Astrocyte (in vitro differentiated cells and primary cell): Measurements from ENCODE around the gene PIK3C2G. TPM values are rescaled to one million over a fixed set of nuclear protein-coding genes. Genes with fewer than 3 reads are reported as not detected.

Experiments
- DNase-seq: peaks from one replicate; pipeline ENCODE4 v3.0.0-alpha.2; 2010; ENCODE audit warnings: low read depth
- FAIRE-seq: peaks from 2 replicates; lab custom pipeline; 2011; peaks lifted over from hg19 to GRCh38; lab: Jason Lieb, UNC
- H2AFZ ChIP-seq: 2 replicates; pipeline ENCODE4 v1.6.0; 2012; ENCODE audit warnings: low read depth, low read length, inconsistent platforms
- H3K27ac ChIP-seq: 2 replicates; pipeline ENCODE4 v1.5.1; 2011; ENCODE audit warnings: low read depth, low read length, inconsistent platforms
- H3K27me3 ChIP-seq: 2 replicates; pipeline ENCODE4 v1.6.0; 2011; ENCODE audit warnings: low read length, inconsistent platforms; ENCODE audit not compliant: insufficient read depth
- H3K36me3 ChIP-seq: 2 replicates; pipeline ENCODE4 v1.5.1; 2011; ENCODE audit warnings: low read length, inconsistent platforms; ENCODE audit not compliant: insufficient read depth
- H3K4me1 ChIP-seq: 2 replicates; pipeline ENCODE4 v1.5.1; 2011; ENCODE audit warnings: low read length, inconsistent platforms; ENCODE audit not compliant: insufficient read depth
- H3K4me2 ChIP-seq: 2 replicates; pipeline ENCODE4 v1.6.0; 2012; ENCODE audit warnings: low read length, inconsistent platforms
- H3K4me3 ChIP-seq: 2 replicates; pipeline ENCODE4 v1.5.1; 2011; ENCODE audit warnings: low read depth, mild to moderate bottlenecking, low read length, inconsistent platforms; ENCODE audit not compliant: insufficient read depth
- H3K79me2 ChIP-seq: 2 replicates; pipeline ENCODE4 v1.6.0; 2012; ENCODE audit warnings: mild to moderate bottlenecking, low read length, inconsistent platforms; ENCODE audit not compliant: insufficient read depth
- H3K9ac ChIP-seq: 2 replicates; pipeline ENCODE4 v1.6.0; 2012; ENCODE audit warnings: mild to moderate bottlenecking, low read length, inconsistent platforms
- H3K9me3 ChIP-seq: 2 replicates; pipeline ENCODE4 v1.5.1; 2012; ENCODE audit warnings: low read depth, mild to moderate bottlenecking, low read length, inconsistent platforms; ENCODE audit not compliant: insufficient read depth
- H4K20me1 ChIP-seq: 2 replicates; pipeline ENCODE4 v1.6.0; 2012; ENCODE audit warnings: low read length, inconsistent platforms; ENCODE audit not compliant: insufficient read depth
- H3K27ac Mint-ChIP-seq: one replicate; pipeline ENCODE4 v1.8.0; 2021; ENCODE audit warnings: mild to moderate bottlenecking, mixed read lengths; ENCODE audit not compliant: unreplicated experiment
- H3K27me3 Mint-ChIP-seq: one replicate; pipeline ENCODE4 v1.8.0; 2021; ENCODE audit warnings: low read depth, mixed read lengths; ENCODE audit not compliant: unreplicated experiment
- H3K36me3 Mint-ChIP-seq: one replicate; pipeline ENCODE4 v1.8.0; 2021; ENCODE audit warnings: low read depth, mixed read lengths; ENCODE audit not compliant: unreplicated experiment
- H3K4me1 Mint-ChIP-seq: one replicate; pipeline ENCODE4 v1.8.0; 2021; ENCODE audit warnings: low read depth, mixed read lengths; ENCODE audit not compliant: unreplicated experiment
- H3K4me3 Mint-ChIP-seq: one replicate; pipeline ENCODE4 v1.8.0; 2021; ENCODE audit warnings: mild to moderate bottlenecking, moderate library complexity, mixed read lengths; ENCODE audit not compliant: unreplicated experiment
- H3K9me3 Mint-ChIP-seq: one replicate; pipeline ENCODE4 v1.8.0; 2021; ENCODE audit warnings: mild to moderate bottlenecking, mixed read lengths; ENCODE audit not compliant: unreplicated experiment
- EZH2 ChIP-seq: IDR thresholded peaks from 2 replicates; pipeline ENCODE4 v1.6.1; 2012; ENCODE audit warnings: mild to moderate bottlenecking, low read length, inconsistent platforms; ENCODE audit not compliant: insufficient read depth
- total RNA-seq: library from RNA; stranded (reverse); gene quantifications from 2 replicates; pipeline ENCODE4 v1.2.1, GENCODE V29; 2021
- TF ChIP-seq, protein P1 (sequence below): IDR thresholded peaks from 2 replicates; pipeline ENCODE4 v1.5.1; 2011; ENCODE audit warnings: low read depth, mild to moderate bottlenecking, inconsistent platforms, low read length, moderate library complexity; ENCODE audit not compliant: insufficient read depth

Gene PIK3C2G
- total RNA-seq, 1 donor from 2014 or later, result 0.05 TPM

DNA sequence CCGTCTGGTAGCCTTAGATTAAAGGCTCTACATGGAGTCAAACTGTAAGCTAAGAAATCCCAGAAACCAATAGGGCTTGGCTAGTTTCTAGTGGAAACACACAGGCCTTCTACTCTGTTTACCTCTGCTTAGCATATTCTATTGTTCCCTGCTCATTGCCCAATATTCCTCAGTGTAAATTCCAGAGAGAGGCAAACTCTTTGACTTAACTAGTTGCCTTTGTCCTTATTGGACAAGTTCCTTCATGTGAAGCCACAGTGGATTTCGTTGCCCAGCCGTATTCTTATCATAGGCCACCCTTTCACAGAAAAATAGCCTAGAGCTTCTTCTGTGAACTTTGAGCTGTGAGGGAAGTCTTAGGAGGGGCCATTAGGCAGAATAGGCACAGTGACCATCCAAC lies 290.4 kb downstream of the PIK3C2G start:
- H3K9me3 ChIP-seq, result no peaks in the 10 kb centered on the region
- H3K79me2 ChIP-seq, result no peaks in the 10 kb centered on the region
- no peak overlapping the region for H2AFZ ChIP-seq
- H3K9me3 Mint-ChIP-seq, result no peaks in the 10 kb centered on the region
- TF ChIP-seq EZH2, result no peak
- TF ChIP-seq, protein P1, sequence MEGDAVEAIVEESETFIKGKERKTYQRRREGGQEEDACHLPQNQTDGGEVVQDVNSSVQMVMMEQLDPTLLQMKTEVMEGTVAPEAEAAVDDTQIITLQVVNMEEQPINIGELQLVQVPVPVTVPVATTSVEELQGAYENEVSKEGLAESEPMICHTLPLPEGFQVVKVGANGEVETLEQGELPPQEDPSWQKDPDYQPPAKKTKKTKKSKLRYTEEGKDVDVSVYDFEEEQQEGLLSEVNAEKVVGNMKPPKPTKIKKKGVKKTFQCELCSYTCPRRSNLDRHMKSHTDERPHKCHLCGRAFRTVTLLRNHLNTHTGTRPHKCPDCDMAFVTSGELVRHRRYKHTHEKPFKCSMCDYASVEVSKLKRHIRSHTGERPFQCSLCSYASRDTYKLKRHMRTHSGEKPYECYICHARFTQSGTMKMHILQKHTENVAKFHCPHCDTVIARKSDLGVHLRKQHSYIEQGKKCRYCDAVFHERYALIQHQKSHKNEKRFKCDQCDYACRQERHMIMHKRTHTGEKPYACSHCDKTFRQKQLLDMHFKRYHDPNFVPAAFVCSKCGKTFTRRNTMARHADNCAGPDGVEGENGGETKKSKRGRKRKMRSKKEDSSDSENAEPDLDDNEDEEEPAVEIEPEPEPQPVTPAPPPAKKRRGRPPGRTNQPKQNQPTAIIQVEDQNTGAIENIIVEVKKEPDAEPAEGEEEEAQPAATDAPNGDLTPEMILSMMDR, result no peak
- no peaks in the 10 kb centered on the region for H4K20me1 ChIP-seq
- no peak overlapping the region for H3K27ac Mint-ChIP-seq
- H3K4me2 ChIP-seq, result no peak overlapping the region
- no peaks in the 10 kb centered on the region for H3K36me3 Mint-ChIP-seq
- peaks cover 2% of the 10 kb centered on the region for H3K4me1 Mint-ChIP-seq
- H3K4me1 ChIP-seq, result no peaks in the 10 kb centered on the region
- H3K9ac ChIP-seq, result no peak overlapping the region
- no peak overlapping the region for H3K4me3 ChIP-seq
- H3K27ac ChIP-seq, result no peak overlapping the region
- FAIRE-seq (no peak), DNase-seq (no peak)
- H3K36me3 ChIP-seq, result no peaks in the 10 kb centered on the region
- H3K4me3 Mint-ChIP-seq, result no peak overlapping the region
- H3K27me3 ChIP-seq, result no peaks in the 10 kb centered on the region
- no peaks in the 10 kb centered on the region for H3K27me3 Mint-ChIP-seq

DNA sequence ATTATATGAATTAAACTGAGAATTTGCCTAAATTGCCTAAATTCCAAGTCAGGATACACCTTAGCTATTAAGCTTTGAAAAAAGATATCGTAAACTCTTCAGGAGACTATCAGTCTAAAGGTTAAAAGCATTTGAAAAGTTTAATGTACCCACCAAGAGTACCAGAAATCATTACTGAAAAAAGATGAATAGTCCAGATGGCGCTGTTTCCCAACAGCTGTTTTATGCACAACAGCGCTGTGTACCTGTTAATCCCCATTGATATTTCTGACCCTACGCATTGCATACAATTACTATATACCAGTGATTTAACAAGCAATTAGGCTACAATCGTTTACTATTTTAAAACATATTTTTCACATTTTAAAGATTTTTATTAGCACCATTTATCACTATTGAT lies 291.5 kb downstream of the PIK3C2G start:
- H3K9me3 Mint-ChIP-seq, result no peaks in the 10 kb centered on the region
- no peaks in the 10 kb centered on the region for H3K27me3 ChIP-seq
- TF ChIP-seq, protein P1, result no peak
- no peak for TF ChIP-seq EZH2
- no peaks in the 10 kb centered on the region for H3K27me3 Mint-ChIP-seq
- no peaks in the 10 kb centered on the region for H3K79me2 ChIP-seq
- H3K36me3 Mint-ChIP-seq, result no peaks in the 10 kb centered on the region
- DNase-seq (no peak), FAIRE-seq (no peak)
- H2AFZ ChIP-seq, result no peak overlapping the region
- H3K9ac ChIP-seq, result no peak overlapping the region
- H3K27ac Mint-ChIP-seq, result no peak overlapping the region
- H3K36me3 ChIP-seq, result no peaks in the 10 kb centered on the region
- H3K27ac ChIP-seq, result no peak overlapping the region
- H3K4me3 ChIP-seq, result no peak overlapping the region
- no peaks in the 10 kb centered on the region for H3K9me3 ChIP-seq
- H3K4me1 ChIP-seq, result no peaks in the 10 kb centered on the region
- no peak overlapping the region for H3K4me2 ChIP-seq
- H4K20me1 ChIP-seq, result no peaks in the 10 kb centered on the region
- no peak overlapping the region for H3K4me3 Mint-ChIP-seq
- H3K4me1 Mint-ChIP-seq, result peaks cover 2% of the 10 kb centered on the region

- Histone ChIP-seq H3K36me3 (no peaks in the 10 kb centered on the region), H3K27me3 (no peaks in the 10 kb centered on the region), H3K79me2 (no peaks in the 10 kb centered on the region), H3K4me3 (no peak overlapping the region), H3K4me2 (no peak overlapping the region), H4K20me1 (no peaks in the 10 kb centered on the region), H3K27ac (no peak overlapping the region), H3K9me3 (no peaks in the 10 kb centered on the region), H3K4me1 (no peaks in the 10 kb centered on the region), H3K9ac (no peak overlapping the region), H2AFZ (no peak overlapping the region)
- Mint-ChIP-seq H3K36me3 (no peaks in the 10 kb centered on the region), H3K27me3 (no peaks in the 10 kb centered on the region), H3K4me3 (no peak overlapping the region), H3K9me3 (no peaks in the 10 kb centered on the region), H3K27ac (no peak overlapping the region), H3K4me1 (peaks cover 2% of the 10 kb centered on the region)
- DNase-seq (no peak), FAIRE-seq (no peak)
- no peak for TF ChIP-seq EZH2
- TF ChIP-seq, protein P1, result no peak
Observed at GRCh38 chr12:18556161-18556560, 294.8 kb downstream of the PIK3C2G start.
